Natural killer cell (primary cell): ENCODE results near the gene FOXP1. TPM values are rescaled to one million over a fixed set of nuclear protein-coding genes. Genes with fewer than 3 reads are reported as not detected.

Source experiments
- ATAC-seq, 3 donors: fragments of 150-1000 bp in 2 of 3; fragments of 200-7000 bp in 1 of 3; cut with Tn5 transposase; 1 replicate in 1 of 3; 2 replicates in 2 of 3; pipeline ENCODE4 v1.10.0; 2021; ENCODE audit warnings: mild to moderate bottlenecking in 2 of 3, moderate library complexity in 2 of 3
- DNase-seq, 2 donors: peaks; one replicate each; pipeline versions ENCODE4 v3.0.0 to v3.0.0-alpha.2; 2013 to 2021; ENCODE audit warnings: mixed read lengths in 1 of 2
- H3K27ac ChIP-seq: one replicate; pipeline ENCODE4 v1.5.1; 2013; ENCODE audit warnings: mild to moderate bottlenecking, low read length
- H3K27me3 ChIP-seq: one replicate; pipeline ENCODE4 v1.6.1; 2013; ENCODE audit warnings: low read length; ENCODE audit not compliant: control insufficient read depth, insufficient read depth
- H3K36me3 ChIP-seq: one replicate; pipeline ENCODE4 v1.6.1; 2013; ENCODE audit warnings: low read length; ENCODE audit not compliant: control insufficient read depth, insufficient read depth
- H3K4me1 ChIP-seq: one replicate; pipeline ENCODE4 v1.6.1; 2013; ENCODE audit warnings: low read length; ENCODE audit not compliant: control insufficient read depth, insufficient read depth
- H3K4me3 ChIP-seq: one replicate; pipeline ENCODE4 v1.5.1; 2013; ENCODE audit warnings: low read length
- H3K9me3 ChIP-seq: one replicate; pipeline ENCODE4 v1.6.1; 2013; ENCODE audit warnings: low read length; ENCODE audit not compliant: control insufficient read depth, insufficient read depth
- H3K27ac Mint-ChIP-seq, 2 donors: one replicate each; pipeline ENCODE4 v1.8.0; 2022; ENCODE audit warnings: mild to moderate bottlenecking in 2 of 2, mixed read lengths in 2 of 2, moderate library complexity in 1 of 2
- H3K27me3 Mint-ChIP-seq, 2 donors: one replicate each; pipeline ENCODE4 v1.8.0; 2022; ENCODE audit warnings: low read depth in 2 of 2, mixed read lengths in 2 of 2
- H3K36me3 Mint-ChIP-seq: one replicate; pipeline ENCODE4 v1.8.0; 2022; ENCODE audit warnings: mixed read lengths
- H3K4me1 Mint-ChIP-seq, 2 donors: one replicate each; pipeline ENCODE4 v1.8.0; 2022; ENCODE audit warnings: mixed read lengths in 2 of 2
- H3K4me3 Mint-ChIP-seq: one replicate; pipeline ENCODE4 v1.8.0; 2022; ENCODE audit warnings: mild to moderate bottlenecking, moderate library complexity, mixed read lengths
- H3K9me3 Mint-ChIP-seq, 2 donors: one replicate each; pipeline ENCODE4 v1.8.0; 2022; ENCODE audit warnings: mixed read lengths in 2 of 2
- CTCF ChIP-seq: fragments of 200-600 bp; IDR thresholded peaks from one replicate; pipeline ENCODE4 v1.8.0; 2022; ENCODE audit warnings: antibody characterized with exemption
- WGBS: methylation state at CpG from one replicate; pipeline ENCODE4 v1.1.7; 2013; ENCODE audit warnings: missing lambda C conversion rate; ENCODE audit not compliant: insufficient coverage; 5-methylcytosine and 5-hydroxymethylcytosine counted together
- intact Hi-C: fragments of 100-400 bp; cut with micrococcal nuclease; formaldehyde crosslinking; loops from one replicate; pipeline ENCODE4 v1.14.2; 2022
- total RNA-seq, 4 donors: library from RNA; stranded (reverse); fragments of 120-200 nt in 1 of 4; gene quantifications; one replicate each; pipeline versions ENCODE4 v1.2.3 to v1.2.4, GENCODE V29; 2013 to 2022

FOXP1 gene
- total RNA-seq, 3 donors from 2014 or later (not counting 1 experiment from before 2014, with no cell fraction given) = 166 to 185 (median 166) TPM

- no peak for TF ChIP-seq CTCF
- WGBS = 100% methylated on average over 3 of the region's 4 CpGs
- no peaks in the 10 kb centered on the region for H3K36me3 Mint-ChIP-seq
- no peak for DNase-seq
- no peaks in the 10 kb centered on the region for H3K9me3 ChIP-seq
- H3K27me3 Mint-ChIP-seq = no peaks in the 10 kb centered on the region
- no peaks in the 10 kb centered on the region for H3K27me3 ChIP-seq
- no peaks in the 10 kb centered on the region for H3K4me1 ChIP-seq
- no peak for ATAC-seq
- H3K9me3 Mint-ChIP-seq = no peaks in the 10 kb centered on the region
- no peaks in the 10 kb centered on the region for H3K4me1 Mint-ChIP-seq
- intact Hi-C loops = no loop called here
- no peaks in the 10 kb centered on the region for H3K36me3 ChIP-seq
- no peak overlapping the region for H3K27ac ChIP-seq
- H3K27ac Mint-ChIP-seq = no peak overlapping the region
- no peak overlapping the region for H3K4me3 Mint-ChIP-seq
- no peak overlapping the region for H3K4me3 ChIP-seq
These were observed 307.0 kb downstream of the FOXP1 start for GRCh38 chr3:71276531-71276930.

- Histone ChIP-seq H3K36me3 (no peaks in the 10 kb centered on the region), H3K27ac (no peak overlapping the region), H3K9me3 (no peaks in the 10 kb centered on the region), H3K4me1 (peaks cover 3% of the 10 kb centered on the region), H3K4me3 (no peak overlapping the region), H3K27me3 (no peaks in the 10 kb centered on the region)
- Mint-ChIP-seq H3K27me3 (no peaks in the 10 kb centered on the region), H3K27ac (no peak overlapping the region), H3K36me3 (no peaks in the 10 kb centered on the region), H3K9me3 (no peaks in the 10 kb centered on the region), H3K4me3 (no peak overlapping the region), H3K4me1 (peaks cover 14 to 16% of the 10 kb centered on the region in 2 donors)
- WGBS = 90% methylated on average over 4 of the region's 4 CpGs
- ATAC-seq (no peak), DNase-seq (no peak)
- intact Hi-C loops = no loop called here
- TF ChIP-seq CTCF = no peak
These were observed 310.1 kb downstream of the FOXP1 start for GRCh38 chr3:71273453-71273852.

GRCh38 chr3:71271596-71271995 lies 311.9 kb downstream of the FOXP1 start:
- Histone ChIP-seq H3K4me3 (no peak overlapping the region), H3K4me1 (peaks cover 3% of the 10 kb centered on the region), H3K27ac (no peak overlapping the region), H3K9me3 (no peaks in the 10 kb centered on the region), H3K27me3 (no peaks in the 10 kb centered on the region), H3K36me3 (no peaks in the 10 kb centered on the region)
- TF ChIP-seq CTCF = no peak
- WGBS = 97% methylated on average over 4 of the region's 4 CpGs
- H3K27ac Mint-ChIP-seq = no peak overlapping the region
- H3K4me1 Mint-ChIP-seq = peaks cover 14 to 16% of the 10 kb centered on the region in 2 donors
- H3K27me3 Mint-ChIP-seq = no peaks in the 10 kb centered on the region
- H3K9me3 Mint-ChIP-seq = no peaks in the 10 kb centered on the region
- intact Hi-C loops = no loop called here
- no peak overlapping the region for H3K4me3 Mint-ChIP-seq
- no peaks in the 10 kb centered on the region for H3K36me3 Mint-ChIP-seq
- ATAC-seq = no peak
- no peak for DNase-seq

GRCh38 chr3:71269906-71270305 lies 313.6 kb downstream of the FOXP1 start:
- Histone ChIP-seq H3K4me1 (peaks cover 3% of the 10 kb centered on the region), H3K9me3 (no peaks in the 10 kb centered on the region), H3K27ac (peak overlapping the region; percentile 31), H3K4me3 (no peak overlapping the region), H3K36me3 (no peaks in the 10 kb centered on the region), H3K27me3 (no peaks in the 10 kb centered on the region)
- no peak for TF ChIP-seq CTCF
- DNase-seq = peak; percentile 17 to 50
- H3K9me3 Mint-ChIP-seq = no peaks in the 10 kb centered on the region
- H3K4me1 Mint-ChIP-seq = peaks cover 14 to 16% of the 10 kb centered on the region in 2 donors
- no peaks in the 10 kb centered on the region for H3K27me3 Mint-ChIP-seq
- H3K36me3 Mint-ChIP-seq = no peaks in the 10 kb centered on the region
- peak overlapping the region; percentile 65 for H3K4me3 Mint-ChIP-seq
- peak overlapping the region; percentile 80 to 83 for H3K27ac Mint-ChIP-seq
- 32% methylated on average over 8 of the region's 8 CpGs for WGBS
- ATAC-seq = peak; percentile 52 to 85 (median 68)
- intact Hi-C loops = no loop called here
